Measurements from ENCODE around the gene CHCHD6. TPM values are rescaled to one million over a fixed set of nuclear protein-coding genes. Genes with fewer than 3 reads are reported as not detected.

CHCHD6 gene
- total RNA-seq, 3 donors from 2014 or later = 5.9 to 9.8 (median 6.5) TPM

- no peak overlapping the region for H3K4me3 ChIP-seq
- TF ChIP-seq CTCF (IDR thresholded peaks at IDR 0.05) = no peak
- H3K9me3 ChIP-seq = no peaks in the 10 kb centered on the region
- peaks cover 4% of the 10 kb centered on the region for H3K4me1 ChIP-seq (ENCODE audit: low read depth)
- H3K36me3 ChIP-seq (ENCODE audit: low read depth) = no peaks in the 10 kb centered on the region
- intact Hi-C loops (cut with DNase I, micrococcal nuclease) = no loop called here
- DNase-seq = no peak
- no peak for ATAC-seq
Observed at GRCh38 chr3:126944089-126944965, 240.3 kb downstream of the CHCHD6 start.

GRCh38 chr3:126945171-126945721 is 241.2 kb downstream of the CHCHD6 start:
- Histone ChIP-seq H3K9me3 (no peaks in the 10 kb centered on the region), H3K4me3 (no peak overlapping the region), H3K4me1 (ENCODE audit: low read depth) (peaks cover 1% of the 10 kb centered on the region), H3K36me3 (ENCODE audit: low read depth) (no peaks in the 10 kb centered on the region)
- intact Hi-C loops (cut with DNase I, micrococcal nuclease) = no loop called here
- no peak for TF ChIP-seq CTCF (IDR thresholded peaks at IDR 0.05)
- DNase-seq (no peak), ATAC-seq (no peak)

GRCh38 chr3:126945891-126946290 is 241.9 kb downstream of the CHCHD6 start:
- H3K4me1 ChIP-seq (ENCODE audit: low read depth) = no peaks in the 10 kb centered on the region
- H3K36me3 ChIP-seq (ENCODE audit: low read depth) = no peaks in the 10 kb centered on the region
- H3K9me3 ChIP-seq = no peaks in the 10 kb centered on the region
- DNase-seq (no peak), ATAC-seq (no peak)
- H3K4me3 ChIP-seq = no peak overlapping the region
- no peak for TF ChIP-seq CTCF (IDR thresholded peaks at IDR 0.05)
- intact Hi-C loops (cut with DNase I, micrococcal nuclease) = no loop called here

- H3K4me3 ChIP-seq = no peak overlapping the region
- intact Hi-C loops (cut with DNase I, micrococcal nuclease) = no loop called here
- no peaks in the 10 kb centered on the region for H3K36me3 ChIP-seq (ENCODE audit: low read depth)
- H3K4me1 ChIP-seq (ENCODE audit: low read depth) = no peaks in the 10 kb centered on the region
- DNase-seq (no peak), ATAC-seq (no peak)
- no peak for TF ChIP-seq CTCF (IDR thresholded peaks at IDR 0.05)
- no peaks in the 10 kb centered on the region for H3K9me3 ChIP-seq
Observed at GRCh38 chr3:126946405-126946804, 242.4 kb downstream of the CHCHD6 start.

- H3K4me3 ChIP-seq = no peak overlapping the region
- no peaks in the 10 kb centered on the region for H3K36me3 ChIP-seq (ENCODE audit: low read depth)
- intact Hi-C loops (cut with DNase I, micrococcal nuclease) = no loop called here
- TF ChIP-seq CTCF (IDR thresholded peaks at IDR 0.05) = no peak
- H3K9me3 ChIP-seq = no peaks in the 10 kb centered on the region
- H3K4me1 ChIP-seq (ENCODE audit: low read depth) = no peaks in the 10 kb centered on the region
- ATAC-seq (no peak), DNase-seq (no peak)
Observed at GRCh38 chr3:126947429-126947828, 243.4 kb downstream of the CHCHD6 start.
